Astrocyte of the hippocampus (primary cell): Measurements from ENCODE around the gene CAPN5.
"Not testable (repeated sequence)": the region's sequence is repeated elsewhere in the genome, so short reads cannot be mapped to it uniquely, and the experiment has no call there.

ENCODE experiments used
- DNase-seq: peaks from one replicate; pipeline ENCODE4 v3.0.0; 2011; ENCODE audit warnings: low read depth, low spot score

Gene CAPN5

DNA sequence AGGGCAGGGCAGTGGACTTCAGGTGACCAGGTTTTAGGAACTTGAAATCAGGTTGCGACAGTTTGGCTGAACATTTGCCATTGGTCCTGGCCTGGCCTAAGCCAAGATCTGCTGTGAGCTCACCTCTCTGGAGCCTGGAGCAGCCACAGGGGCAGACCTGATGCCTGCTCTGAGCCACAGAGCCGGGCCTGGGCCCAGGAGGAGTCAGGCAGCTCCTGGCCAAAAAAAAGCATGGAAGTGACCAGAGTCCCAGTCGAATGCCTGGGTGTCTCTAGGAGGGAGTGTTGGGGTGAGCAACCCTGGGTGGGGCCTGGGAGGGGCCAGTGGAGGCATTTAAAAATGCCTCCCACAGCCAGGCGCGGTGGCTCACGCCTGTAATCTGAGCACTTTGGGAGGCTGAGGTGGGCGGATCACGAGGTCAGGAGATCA lies 29.8 kb downstream of the CAPN5 start:
- DNase-seq, result no peak

DNA sequence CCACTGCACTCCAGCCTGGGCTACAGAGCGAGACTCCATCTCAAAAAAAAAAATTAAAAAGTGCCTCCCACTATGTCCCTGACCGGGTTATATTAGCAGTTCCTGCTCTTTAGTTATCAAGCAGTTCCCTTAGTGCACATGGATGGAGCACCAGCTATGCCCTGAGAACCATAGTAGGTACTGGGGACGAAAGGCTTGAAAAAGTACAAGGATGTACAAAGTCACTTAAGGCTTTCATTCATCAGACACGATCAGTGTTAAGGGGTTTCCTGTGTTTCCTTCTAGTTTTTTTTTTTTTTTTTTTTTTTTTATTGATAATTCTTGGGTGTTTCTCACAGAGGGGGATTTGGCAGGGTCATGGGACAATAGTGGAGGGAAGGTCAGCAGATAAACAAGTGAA lies 30.4 kb downstream of the CAPN5 start:
- not testable (repeated sequence) for DNase-seq

DNA sequence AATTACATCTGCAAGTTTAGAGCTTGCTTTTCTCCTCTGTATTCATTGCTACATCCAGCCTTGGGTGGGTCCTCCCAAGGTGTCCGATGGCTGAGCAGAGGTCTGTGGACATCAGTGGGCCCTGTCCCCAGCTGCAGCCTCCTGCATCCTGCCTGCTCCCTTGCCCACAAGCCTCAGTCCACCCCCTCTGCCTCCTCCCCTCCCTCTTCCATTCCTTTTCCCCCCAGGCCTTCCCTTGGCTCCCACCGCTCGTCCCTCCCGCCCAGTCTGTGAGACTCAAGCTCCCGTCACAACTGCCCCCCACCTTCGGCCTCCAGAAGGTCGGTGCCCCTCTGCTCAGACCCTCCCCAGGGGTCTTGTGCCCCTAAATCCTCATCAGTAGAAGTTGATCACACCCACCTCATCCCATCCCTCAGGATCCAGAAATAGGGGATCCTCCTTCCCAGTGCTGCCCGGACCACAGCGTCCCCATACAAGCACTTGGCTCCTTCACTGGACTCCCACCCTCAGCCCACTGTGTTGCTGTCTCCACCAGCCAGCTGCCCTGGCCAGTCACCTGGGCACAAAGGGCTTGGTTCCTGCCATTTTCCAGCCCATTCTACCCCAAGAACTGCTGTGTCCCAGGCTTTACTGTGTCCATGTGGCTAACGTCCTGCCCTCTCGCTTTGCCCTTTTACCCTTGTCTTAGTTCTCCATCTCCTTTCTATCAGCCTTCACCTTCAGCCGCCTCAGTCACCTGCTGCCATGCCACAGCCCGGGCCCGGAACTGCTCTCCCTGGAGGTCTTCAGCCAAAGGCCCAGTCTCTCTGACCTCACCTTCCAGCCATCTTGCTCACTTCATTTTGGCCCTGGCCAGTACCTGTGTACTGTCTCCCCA lies 33.6 kb downstream of the CAPN5 start:
- DNase-seq, result no peak

DNA sequence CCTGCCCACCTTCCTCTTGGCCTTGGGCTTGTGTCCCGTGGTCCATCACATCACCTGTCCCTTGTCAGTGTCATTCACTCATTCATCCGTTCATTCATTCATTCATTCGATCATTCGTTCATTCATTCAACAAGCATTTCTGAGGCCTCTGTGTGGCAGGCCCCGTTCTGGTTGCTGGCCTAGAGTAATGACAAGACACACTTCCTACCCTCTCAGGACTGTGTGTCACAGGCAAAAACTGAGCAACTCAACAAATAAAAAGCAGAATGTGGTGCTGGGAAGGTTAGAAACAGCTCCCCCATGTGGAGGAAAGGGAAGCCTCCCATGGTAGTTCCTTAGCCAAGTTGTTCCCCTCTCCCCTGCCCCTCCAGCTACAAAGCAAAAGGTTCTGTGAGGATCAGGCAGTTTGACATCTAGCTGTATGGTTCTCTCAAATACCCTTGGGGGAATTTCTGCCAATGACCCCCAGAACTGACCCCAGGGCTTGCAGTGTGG lies 34.3 kb downstream of the CAPN5 start:
- no peak for DNase-seq

DNA sequence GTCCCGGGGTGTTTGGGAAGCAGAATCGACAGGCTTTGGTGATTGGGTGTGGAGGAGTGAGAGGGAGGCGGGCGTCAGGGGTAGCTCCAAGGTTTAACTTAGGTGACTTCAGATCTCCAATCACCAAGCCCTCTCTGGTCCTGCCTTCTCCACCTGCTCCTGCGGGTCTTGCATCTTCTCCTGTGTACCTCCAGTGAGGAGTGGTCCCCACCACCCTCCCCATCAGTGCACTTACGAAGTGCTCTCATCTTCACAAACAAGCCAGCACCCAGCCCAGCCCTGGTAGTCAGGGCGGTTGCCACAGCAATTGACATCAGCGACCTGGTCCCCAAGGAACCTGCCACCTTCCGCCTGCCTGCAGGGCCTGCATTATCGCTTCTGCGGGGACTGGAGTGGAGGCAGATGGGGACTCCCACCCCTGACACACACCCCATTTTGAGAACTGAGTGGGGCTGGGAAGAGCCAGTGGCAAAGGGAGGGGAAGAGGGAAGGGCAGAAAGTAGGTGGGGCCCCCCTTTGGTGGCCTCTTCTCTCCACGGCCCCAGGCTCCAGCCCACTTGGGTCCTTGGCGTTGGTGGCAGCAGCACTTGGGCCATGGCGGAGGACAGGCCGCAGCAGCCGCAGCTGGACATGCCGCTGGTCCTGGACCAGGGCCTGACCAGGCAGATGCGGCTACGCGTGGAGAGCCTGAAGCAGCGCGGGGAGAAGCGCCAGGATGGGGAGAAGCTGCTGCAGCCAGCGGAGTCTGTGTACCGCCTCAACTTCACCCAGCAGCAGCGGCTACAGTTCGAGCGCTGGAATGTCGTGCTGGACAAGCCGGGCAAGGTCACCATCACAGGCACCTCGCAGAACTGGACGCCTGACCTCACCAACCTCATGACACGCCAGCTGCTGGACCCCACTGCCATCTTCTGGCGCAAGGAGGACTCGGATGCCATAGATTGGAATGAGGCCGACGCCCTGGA lies 35.8 kb downstream of the CAPN5 start, which contains the start of gene OMP:
TSS of gene OMP (plus strand) at position 595 of the 965 bp plus-strand sequence. CDS start at position 595, 0 bp downstream.
- no peak for DNase-seq

DNA sequence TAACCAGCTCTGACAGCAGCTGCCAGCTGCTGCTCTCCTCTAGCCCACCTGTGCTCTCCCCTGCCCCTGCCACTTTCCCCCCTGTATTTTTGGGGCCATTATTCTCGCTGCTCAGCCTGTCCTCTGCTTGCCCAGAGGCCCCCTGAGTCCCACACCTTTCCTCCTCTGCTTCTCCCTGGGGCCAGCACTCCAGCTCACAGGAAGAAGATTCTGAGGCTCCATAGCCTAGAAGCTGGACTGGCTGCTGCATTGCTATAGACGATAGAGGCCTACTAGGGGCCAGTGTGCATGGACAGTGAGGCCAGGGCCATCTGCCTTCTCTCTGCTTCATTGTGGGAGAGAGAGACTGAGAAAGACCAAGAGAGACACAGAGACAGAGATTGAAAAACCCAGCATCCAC lies 36.5 kb downstream of the CAPN5 start:
- DNase-seq, result no peak

DNA sequence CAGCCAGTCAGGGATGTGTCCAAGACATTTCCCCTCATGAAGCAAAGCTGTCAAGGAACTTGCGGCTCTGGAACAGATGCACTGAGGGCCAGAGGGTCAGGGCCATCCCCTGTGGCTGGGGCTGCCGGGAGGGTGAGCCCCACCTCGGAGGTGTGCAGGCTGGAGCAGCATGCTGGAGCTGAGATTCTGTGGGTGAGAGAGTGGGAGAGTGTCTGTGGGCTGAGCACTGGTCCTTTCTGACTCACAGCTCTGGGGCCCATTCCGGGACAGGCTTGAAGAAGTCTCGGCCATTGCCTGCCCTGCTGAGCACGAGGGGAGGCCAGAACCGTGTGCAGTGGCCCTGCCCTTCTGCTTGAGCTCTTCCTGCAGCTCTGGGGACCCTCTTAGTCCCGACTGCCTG lies 38.0 kb downstream of the CAPN5 start:
- peak; percentile 55 for DNase-seq

DNA sequence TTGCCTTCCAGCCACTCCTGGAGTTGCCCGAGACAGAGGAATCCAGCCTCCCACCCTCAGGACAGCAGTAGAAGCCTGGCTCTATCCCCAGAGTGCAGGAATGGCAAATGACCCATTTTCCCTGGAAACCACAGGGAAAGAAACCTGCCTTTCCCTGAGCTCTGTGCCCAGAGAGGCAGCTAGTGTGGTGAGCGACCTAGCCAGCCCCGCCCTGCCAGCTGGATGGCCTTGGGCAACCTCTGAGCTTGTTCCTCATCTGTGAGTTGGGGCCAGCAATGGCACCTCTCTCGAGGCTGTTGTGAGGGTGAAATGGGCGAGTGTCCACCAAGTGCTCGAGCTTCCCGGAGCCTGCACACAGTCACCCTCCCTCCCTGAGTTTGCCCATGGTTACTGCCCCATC lies 39.5 kb downstream of the CAPN5 start:
- DNase-seq, result peak; percentile 71

DNA sequence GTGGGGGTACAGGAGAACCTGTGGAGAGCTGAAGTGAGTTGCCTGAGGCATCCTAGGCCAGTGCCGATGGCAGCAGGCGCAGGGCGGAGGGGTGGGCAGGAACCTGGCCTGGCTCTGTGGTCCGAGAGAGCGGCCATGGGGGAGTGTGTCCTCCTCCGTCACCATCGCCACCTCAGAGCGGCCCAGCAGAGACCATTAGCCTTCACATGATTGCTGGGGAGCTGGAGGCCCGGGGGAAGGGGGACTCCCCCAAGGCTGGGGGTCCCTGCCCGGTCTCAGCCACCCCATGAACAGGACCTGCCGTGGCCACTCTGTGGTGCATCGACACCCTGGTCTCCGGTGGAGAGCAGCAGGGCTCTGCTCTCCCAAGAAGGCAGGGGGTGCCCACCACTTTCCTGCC lies 40.0 kb downstream of the CAPN5 start:
- no peak for DNase-seq

DNA sequence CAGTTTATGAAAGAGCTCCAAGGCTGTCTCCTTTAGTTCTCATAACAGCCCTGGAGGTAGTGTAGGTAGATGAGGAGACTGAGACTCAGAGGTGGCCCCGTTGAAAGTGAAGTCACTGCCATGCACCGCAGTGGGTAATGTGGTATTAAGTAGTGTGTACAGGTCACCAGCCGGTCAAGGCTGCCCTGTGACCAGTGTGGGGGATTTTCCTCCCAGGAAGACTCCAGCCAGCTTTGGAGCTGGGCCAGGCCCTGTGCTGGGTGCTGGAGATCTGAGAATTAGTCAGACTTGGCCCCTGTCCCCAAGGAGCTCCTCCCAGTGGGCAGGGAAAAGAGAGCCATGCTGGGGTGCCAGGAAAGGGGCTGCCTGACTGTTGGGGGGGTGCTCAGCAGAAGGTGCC lies 41.2 kb downstream of the CAPN5 start:
- peak; percentile 97 for DNase-seq

DNA sequence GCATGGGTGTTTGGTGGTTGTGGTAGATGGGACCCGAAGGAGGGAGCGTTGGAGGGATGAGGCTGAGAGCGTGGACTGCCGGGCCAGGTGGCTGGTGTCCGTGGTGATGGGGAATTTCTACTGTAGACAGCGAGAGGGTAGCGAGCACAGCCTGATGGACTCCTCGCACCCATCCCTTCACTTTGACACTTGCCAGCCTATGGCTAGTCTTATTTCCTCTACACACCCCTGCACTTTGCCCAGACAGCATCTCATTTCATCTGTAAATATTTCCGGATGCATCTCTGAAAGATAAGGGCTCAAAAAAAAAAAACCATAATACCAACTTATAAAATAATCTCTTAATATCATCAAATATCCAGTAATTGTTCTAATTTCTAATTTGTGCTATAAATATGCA lies 41.7 kb downstream of the CAPN5 start:
- DNase-seq, result no peak

DNA sequence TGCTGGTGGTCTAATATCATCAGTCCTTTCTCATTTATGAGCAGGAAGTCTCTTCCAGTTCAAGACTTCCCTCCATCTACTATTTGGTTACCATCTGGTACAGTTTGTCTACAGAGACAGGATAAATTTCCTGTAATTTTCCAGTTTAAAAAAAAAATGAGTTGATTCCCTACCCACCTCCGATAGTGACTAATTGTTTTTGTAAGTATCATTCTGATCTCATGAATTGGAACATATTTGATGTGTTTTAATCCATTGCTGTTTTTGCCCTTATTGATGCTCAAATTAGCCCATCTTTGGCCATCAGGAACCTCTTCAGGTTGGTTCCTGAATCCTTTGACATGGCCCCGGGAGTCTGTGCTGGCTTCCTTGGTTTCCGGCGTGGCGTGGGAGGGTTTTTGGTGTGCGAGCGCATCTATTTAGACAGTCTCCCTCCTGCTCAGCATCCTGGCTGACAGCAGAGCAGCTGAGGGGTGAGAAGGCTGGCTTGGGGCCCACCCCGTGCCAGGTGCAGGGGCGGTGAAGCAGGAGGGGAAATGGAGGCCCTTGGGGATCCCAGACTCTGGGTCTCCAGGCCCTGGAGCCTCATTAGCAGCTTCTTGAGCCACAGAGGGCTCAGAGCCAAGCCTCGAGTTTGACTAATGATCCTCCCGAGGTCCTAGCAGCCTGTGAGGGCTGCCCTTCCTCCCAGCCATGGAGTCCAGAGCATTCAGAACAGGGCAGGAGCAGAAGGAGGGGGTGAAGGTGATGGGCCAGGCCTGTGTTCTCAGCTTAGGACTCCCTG lies 42.7 kb downstream of the CAPN5 start:
- DNase-seq, result peak; percentile 88

DNA sequence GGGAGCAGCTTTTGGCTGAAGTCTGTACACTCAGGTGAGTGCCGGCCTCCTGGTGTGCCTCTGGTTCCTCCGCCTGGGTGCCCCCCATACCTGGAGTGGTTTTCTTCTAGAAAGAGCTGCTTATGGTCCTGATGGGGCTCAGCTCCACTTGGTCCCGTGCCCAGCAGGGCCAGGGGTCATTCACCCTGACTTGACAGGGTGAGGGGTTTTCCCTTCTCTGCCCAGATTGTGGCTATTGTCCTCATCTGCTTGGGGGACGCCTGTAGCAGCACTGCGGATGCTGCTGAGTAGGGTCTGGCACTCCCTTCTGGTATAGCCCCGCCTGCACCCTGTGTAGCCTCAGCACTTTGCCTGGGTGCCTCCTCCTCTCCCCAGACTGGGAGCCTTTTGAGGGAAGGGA lies 44.1 kb downstream of the CAPN5 start:
- no peak for DNase-seq

DNA sequence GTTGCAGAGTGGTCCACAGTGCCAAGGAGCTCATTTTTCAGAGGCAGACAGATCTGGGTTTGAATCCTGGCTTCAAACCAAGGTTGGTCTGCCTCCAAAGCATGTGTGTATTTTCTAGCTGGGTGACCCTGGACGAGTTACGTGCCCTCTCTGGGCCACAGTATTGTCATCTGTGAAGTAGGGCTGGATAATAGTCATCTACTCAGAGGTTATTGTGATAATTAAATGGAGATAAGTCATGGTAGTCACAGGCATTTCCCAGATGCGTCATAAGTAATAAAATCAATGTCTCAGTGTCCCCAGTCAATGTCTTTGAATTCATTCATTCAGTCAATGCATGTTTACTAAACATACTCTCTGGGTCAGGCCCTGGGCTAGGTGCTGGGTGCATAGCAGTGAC lies 44.5 kb downstream of the CAPN5 start:
- no peak for DNase-seq

DNA sequence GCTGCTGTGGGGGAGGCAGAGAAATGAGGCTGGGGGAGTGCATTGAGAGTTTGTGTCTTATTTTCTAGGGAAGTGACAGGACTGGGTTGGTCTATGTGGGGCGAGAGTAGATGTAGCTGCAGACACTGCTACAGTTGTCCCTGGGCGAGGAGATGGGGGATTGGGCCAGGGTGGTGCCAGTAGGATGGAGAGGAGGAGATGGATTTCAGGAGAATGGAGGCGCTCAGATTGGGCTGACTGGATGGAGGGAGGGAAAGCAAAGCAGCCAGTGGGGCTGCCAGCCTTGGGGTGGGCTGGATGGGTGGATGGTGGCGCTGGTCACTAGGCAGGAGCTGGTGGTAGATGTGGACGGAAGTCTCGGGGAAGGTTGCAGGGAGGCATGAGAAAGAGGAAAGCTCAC lies 45.2 kb downstream of the CAPN5 start:
- no peak for DNase-seq

DNA sequence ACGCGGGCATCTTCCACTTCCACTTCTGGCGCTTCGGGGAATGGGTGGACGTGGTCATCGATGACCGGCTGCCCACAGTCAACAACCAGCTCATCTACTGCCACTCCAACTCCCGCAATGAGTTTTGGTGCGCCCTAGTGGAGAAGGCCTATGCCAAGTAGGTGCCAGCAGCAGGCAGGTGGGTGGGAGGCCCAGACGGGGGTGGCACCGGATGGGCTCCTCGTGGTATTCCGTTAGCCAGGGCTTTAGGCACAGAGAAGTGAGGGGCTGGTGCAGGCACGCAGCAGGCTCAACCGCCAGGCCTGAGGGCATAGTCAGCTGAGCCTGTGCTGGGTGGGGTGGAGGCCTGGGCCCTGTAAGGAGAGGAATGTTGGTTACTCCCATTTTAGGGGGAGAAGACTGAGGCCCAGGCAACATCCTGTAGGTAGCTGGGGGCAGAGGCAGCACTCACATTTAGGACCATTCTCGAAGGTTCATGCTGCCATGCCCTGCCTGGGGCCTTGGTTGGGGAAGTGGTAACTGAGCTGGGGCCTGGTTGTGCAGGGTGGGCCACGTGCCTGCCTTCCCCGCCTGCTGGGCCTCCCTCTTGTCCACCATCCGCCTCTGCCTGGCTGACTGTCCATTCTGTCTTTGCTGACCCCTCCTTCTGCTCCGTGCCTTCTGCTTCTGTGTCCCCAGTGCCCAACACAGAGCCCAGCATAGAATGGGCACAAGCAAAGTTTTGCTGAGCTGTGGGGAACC lies 46.0 kb downstream of the CAPN5 start:
- DNase-seq, result no peak

DNA sequence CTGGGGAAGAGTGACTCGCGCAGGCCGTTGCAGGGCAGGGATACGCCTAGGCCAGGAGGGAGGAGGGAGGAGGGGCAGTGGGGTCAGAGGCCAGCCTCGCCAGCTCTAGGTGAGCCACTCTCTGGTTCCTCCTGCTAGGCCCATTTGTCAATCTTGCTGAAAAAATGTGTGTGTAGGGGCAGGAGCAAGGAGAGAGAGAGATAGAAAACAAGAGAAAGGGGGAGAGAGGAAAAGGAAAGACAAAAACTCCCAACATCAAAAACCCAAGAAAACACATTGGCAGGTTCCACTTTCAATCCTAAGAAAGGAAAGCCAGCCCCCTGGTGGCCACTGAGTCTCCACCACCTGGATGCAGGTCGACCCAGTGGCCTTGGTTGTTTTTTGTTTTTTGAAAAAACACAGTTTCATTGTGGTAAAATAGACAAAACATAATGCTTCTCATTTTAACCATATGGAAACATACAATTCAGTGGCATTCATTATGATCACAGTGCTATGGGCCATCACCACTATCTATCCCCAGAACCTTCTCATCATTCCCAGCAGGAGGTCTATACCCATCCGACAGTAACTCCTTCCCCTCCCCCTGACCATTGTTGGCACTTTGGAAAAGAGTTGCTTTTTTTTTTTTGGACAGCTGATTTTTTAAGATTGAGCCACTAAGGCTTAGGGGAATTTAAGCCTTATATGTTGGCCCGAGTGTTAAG lies 46.8 kb downstream of the CAPN5 start:
- peak; percentile 70 for DNase-seq

DNA sequence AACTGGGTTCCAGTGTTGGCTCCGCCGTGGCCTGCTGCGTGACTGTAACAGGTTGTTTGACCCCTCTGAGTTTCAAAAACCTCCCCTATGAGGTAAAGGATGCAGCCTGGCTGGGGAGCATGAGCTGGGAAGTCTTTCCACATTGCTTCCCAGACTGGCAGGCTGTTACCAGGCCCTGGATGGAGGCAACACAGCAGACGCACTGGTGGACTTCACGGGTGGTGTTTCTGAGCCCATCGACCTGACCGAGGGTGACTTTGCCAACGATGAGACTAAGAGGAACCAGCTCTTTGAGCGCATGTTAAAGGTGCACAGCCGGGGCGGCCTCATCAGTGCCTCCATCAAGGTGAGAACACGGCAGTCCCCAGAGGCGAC lies 47.3 kb downstream of the CAPN5 start:
- no peak for DNase-seq

DNA sequence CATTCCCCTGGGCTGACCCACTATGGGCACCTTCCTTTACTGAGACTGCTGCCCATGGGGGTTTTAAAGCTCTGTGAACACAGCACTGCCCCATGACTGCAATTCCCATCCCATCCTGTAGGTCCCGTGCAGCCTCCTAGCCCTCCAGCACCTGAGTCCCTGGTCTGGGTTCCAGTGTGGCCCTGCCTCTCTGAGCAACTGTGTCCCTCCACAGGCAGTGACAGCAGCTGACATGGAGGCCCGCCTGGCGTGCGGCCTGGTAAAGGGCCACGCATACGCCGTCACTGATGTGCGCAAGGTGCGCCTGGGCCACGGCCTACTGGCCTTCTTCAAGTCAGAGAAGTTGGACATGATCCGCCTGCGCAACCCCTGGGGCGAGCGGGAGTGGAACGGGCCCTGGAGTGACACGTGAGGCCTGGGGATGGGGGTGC lies 48.4 kb downstream of the CAPN5 start:
- DNase-seq, result no peak

DNA sequence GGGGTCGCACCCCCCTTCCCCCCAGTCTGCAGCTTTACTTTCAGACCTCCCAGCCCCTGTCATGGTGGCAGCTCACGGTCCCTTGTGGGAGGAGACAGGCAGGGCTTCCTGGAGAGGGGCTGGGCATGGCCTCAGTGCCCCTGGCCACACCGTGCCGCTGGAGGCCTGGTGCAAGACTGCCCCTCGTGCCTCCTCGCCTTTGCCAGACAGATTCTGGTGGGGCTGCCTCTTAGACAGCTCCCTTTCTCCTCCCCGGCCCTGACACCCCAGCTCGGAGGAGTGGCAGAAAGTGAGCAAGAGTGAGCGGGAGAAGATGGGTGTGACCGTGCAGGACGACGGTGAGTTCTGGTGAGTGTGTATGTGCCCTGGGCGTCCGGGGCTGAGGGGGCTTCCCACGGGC lies 49.2 kb downstream of the CAPN5 start:
- no peak for DNase-seq
